Cardiac muscle cell (in vitro differentiated cells and primary cell): ENCODE data around the gene FAM169A. TPM values are rescaled to one million over a fixed set of nuclear protein-coding genes. Genes with fewer than 3 reads are reported as not detected.
A peak's percentile ranks its signal among the peaks of the same experiment; 100 is the strongest.

Source experiments
- DNase-seq, 2 donors: peaks; one replicate each; pipeline versions ENCODE4 v3.0.0 to v3.0.0-alpha.2; 2010 to 2017; ENCODE audit warnings: low read depth in 1 of 2, low spot score in 1 of 2
- H3K27ac ChIP-seq: fragments of 200-600 bp; sonication (generic); 2 replicates; pipeline ENCODE4 v1.5.1; 2016
- H3K27me3 ChIP-seq: fragments of 200-600 bp; sonication (generic); 2 replicates; pipeline ENCODE4 v1.6.0; 2016; ENCODE audit warnings: control low read depth
- H3K36me3 ChIP-seq: fragments of 200-600 bp; sonication (generic); 2 replicates; pipeline ENCODE4 v1.5.1; 2016; ENCODE audit warnings: control low read depth
- H3K4me1 ChIP-seq: fragments of 200-600 bp; sonication (generic); 2 replicates; pipeline ENCODE4 v1.8.1; 2017; ENCODE audit warnings: low read depth, mild to moderate bottlenecking, mixed run types
- H3K4me3 ChIP-seq: fragments of 200-600 bp; sonication (generic); 2 replicates; pipeline ENCODE4 v1.5.1; 2016; ENCODE audit warnings: mild to moderate bottlenecking
- H3K9me3 ChIP-seq: fragments of 200-600 bp; sonication (generic); 2 replicates; pipeline ENCODE4 v1.5.1; 2017; ENCODE audit warnings: low read depth, mild to moderate bottlenecking, control low read depth
- CTCF ChIP-seq: IDR thresholded peaks from 2 replicates; pipeline ENCODE4 v1.5.1; 2012; ENCODE audit warnings: low read depth, mild to moderate bottlenecking, low read length
- polyA plus RNA-seq: library from polyadenylated mRNA; unstranded; fragments of >200 nt; fragmentation: Nextera tagmentation; extraction: Ambion mirVana; gene quantifications from 2 replicates; pipeline ENCODE4 v1.2.1, GENCODE V29; 2016
- total RNA-seq: library from RNA; depleted of rRNA; stranded (reverse); fragments of >200 nt; gene quantifications from 2 replicates; pipeline ENCODE4 v1.2.3, GENCODE V29; 2016

Gene FAM169A
- total and polyA plus RNA-seq, 2 experiments from 2014 or later = 6.1 to 28.7 TPM

- Histone ChIP-seq H3K36me3 (peaks cover 60% of the 10 kb centered on the region), H3K27ac (no peak overlapping the region)
- DNase-seq = peak in 1 of 2 donors; percentile 21
Observed at GRCh38 chr5:74772359-74772758, 93.8 kb downstream of the FAM169A start.

DNA sequence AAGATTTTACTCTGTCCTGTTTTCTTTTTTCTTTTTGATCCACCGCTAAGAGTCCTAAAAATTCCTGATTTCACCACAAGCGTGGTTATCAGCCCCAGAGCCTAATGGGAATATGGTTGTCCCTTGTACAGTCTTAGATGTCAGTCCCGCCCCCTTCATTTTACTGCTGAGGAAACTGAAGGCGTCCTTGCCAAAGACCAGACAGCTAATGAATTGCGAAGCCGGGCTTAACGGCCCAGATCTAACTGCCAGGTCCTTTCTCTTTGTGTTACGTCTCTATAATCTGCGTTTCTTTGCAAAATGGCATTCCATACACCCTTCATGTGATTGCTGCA lies 98.6 kb downstream of the FAM169A start:
- H3K27ac ChIP-seq = peak overlapping the region; percentile 76
- peak overlapping the region; percentile 82 for H3K4me3 ChIP-seq
- peaks cover 37% of the 10 kb centered on the region for H3K36me3 ChIP-seq
- H3K27me3 ChIP-seq = no peaks in the 10 kb centered on the region
- H3K4me1 ChIP-seq = peaks cover 10% of the 10 kb centered on the region
- peak; percentile 53 to 72 for DNase-seq
- TF ChIP-seq CTCF = no peak
- H3K9me3 ChIP-seq = no peaks in the 10 kb centered on the region

More at GRCh38 chr5:74772359-74772758, 93.8 kb downstream of the FAM169A start:
- H3K4me3 ChIP-seq = no peak overlapping the region
- peaks cover 5% of the 10 kb centered on the region for H3K4me1 ChIP-seq
- H3K27me3 ChIP-seq = no peaks in the 10 kb centered on the region
- no peak for TF ChIP-seq CTCF
- H3K9me3 ChIP-seq = no peaks in the 10 kb centered on the region

DNA sequence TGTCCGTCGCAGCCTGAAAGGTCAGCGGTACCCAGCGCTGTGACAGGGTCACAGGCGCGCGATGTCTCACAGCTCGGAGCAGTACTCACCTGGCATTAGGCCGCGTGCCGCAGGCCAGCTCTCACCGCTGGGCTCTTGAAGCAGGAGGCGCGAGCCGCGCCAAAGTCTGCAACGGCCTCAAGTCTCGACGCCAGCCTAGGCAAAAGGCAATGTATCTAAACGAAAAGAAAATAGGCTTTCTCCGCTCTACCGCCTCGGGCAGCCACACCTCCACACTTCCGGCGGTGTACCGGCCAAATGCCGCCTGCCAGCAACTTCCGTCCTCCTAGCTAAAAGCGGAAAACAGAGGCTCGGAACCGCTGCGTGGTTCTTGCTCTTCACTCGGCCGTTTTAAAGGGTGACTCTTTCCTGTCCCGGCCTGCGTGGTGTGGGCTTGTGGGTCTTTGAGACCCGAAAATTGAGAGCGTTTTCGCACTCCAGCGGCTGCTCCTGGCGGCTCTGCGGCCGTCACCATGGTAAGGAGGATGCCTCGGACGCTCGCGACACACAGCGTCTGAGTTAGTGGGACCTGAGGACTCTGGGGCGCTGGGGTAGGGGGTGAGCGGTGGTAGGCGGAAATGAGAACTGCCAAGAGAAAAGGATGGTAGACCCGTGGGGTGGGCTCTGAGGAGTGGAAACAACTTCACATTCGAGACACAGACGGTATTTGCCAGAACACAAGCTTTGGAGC lies 99.2 kb downstream of the FAM169A start, which contains the start of the genes GFM2 and NSA2:
GFM2 (minus strand) TSS at position 269 of the 730 bp plus-strand sequence. CDS start 3,375 bp downstream, outside the sequence.
NSA2 (plus strand) TSS at position 401 of the 730 bp plus-strand sequence; CDS start at position 513, 112 bp downstream.
- peak within 1 kb of the TSS; percentile 82 for H3K4me3 ChIP-seq
- H3K27ac ChIP-seq = peak within 1 kb of the TSS; percentile 76
- H3K9me3 ChIP-seq = no peaks in the 10 kb centered on the region
- H3K36me3 ChIP-seq = peaks cover 32% of the 10 kb centered on the region
- peaks cover 10% of the 10 kb centered on the region for H3K4me1 ChIP-seq
- DNase-seq = peak; percentile 95 to 96
- no peak for TF ChIP-seq CTCF
- no peaks in the 10 kb centered on the region for H3K27me3 ChIP-seq

GRCh38 chr5:74766418-74766848 lies 99.8 kb downstream of the FAM169A start:
- no peaks in the 10 kb centered on the region for H3K9me3 ChIP-seq
- no peaks in the 10 kb centered on the region for H3K27me3 ChIP-seq
- DNase-seq = peak; percentile 20 to 77
- H3K36me3 ChIP-seq = peaks cover 32% of the 10 kb centered on the region
- H3K4me3 ChIP-seq = peak overlapping the region; percentile 82
- peak overlapping the region; percentile 67 for H3K27ac ChIP-seq
- H3K4me1 ChIP-seq = peaks cover 10% of the 10 kb centered on the region
- peak; percentile 55 for TF ChIP-seq CTCF

- no peak for TF ChIP-seq CTCF
- H3K36me3 ChIP-seq = peaks cover 29% of the 10 kb centered on the region
- DNase-seq = no peak
- no peaks in the 10 kb centered on the region for H3K27me3 ChIP-seq
- H3K4me1 ChIP-seq = peaks cover 10% of the 10 kb centered on the region
- no peak overlapping the region for H3K27ac ChIP-seq
- no peaks in the 10 kb centered on the region for H3K9me3 ChIP-seq
- peak overlapping the region; percentile 82 for H3K4me3 ChIP-seq
Observed at GRCh38 chr5:74765929-74766328, 100.3 kb downstream of the FAM169A start.
